HG03064 (cell line): Measurements from ENCODE around the gene CIC.

Experiments used
- ATAC-seq: cut with Tn5 transposase; IDR thresholded peaks from one replicate; pipeline ENCODE4 v1.9.1; 2021; ENCODE audit warnings: low read depth; ENCODE audit not compliant: unreplicated experiment

Gene CIC

GRCh38 chr19:42242512-42243409, 26.3 kb upstream of the CIC start, which contains the start of gene GSK3A:
Gene GSK3A, minus strand, starts transcription at chr19:42242602. Its CDS starts 137 bp downstream, at chr19:42242465.
- peak; percentile 56 for ATAC-seq

- ATAC-seq: peak; percentile 37
These were observed 24.5 kb upstream of the CIC start for GRCh38 chr19:42244347-42245220.

- no peak for ATAC-seq
These were observed 23.8 kb upstream of the CIC start for GRCh38 chr19:42245231-42245630.

GRCh38 chr19:42246143-42246921, 22.7 kb upstream of the CIC start:
- no peak for ATAC-seq

GRCh38 chr19:42246922-42247639, 22.0 kb upstream of the CIC start:
- no peak for ATAC-seq

- no peak for ATAC-seq
These were observed 21.3 kb upstream of the CIC start for GRCh38 chr19:42247640-42248199.

GRCh38 chr19:42248270-42249148, 20.5 kb upstream of the CIC start:
- no peak for ATAC-seq

GRCh38 chr19:42249149-42249750, 19.8 kb upstream of the CIC start:
- ATAC-seq: no peak

GRCh38 chr19:42249769-42250168, 19.3 kb upstream of the CIC start:
- ATAC-seq: no peak

- ATAC-seq: no peak
These were observed 18.8 kb upstream of the CIC start for GRCh38 chr19:42250183-42250665.

- ATAC-seq: no peak
These were observed 18.2 kb upstream of the CIC start for GRCh38 chr19:42250666-42251531.

- no peak for ATAC-seq
These were observed 17.3 kb upstream of the CIC start for GRCh38 chr19:42251572-42252358.

GRCh38 chr19:42252365-42253244, 16.4 kb upstream of the CIC start:
- ATAC-seq: no peak

- no peak for ATAC-seq
These were observed 15.6 kb upstream of the CIC start for GRCh38 chr19:42253245-42254088.
